ENCODE results near the gene CAPN15. TPM values are rescaled to one million over a fixed set of nuclear protein-coding genes. Genes with fewer than 3 reads are reported as not detected.

CAPN15 gene
- total and polyA plus RNA-seq, 9 of the 15 experiments (the other 6 are each of a cell fraction or from before 2014, with no cell fraction given), result 0.62 to 111 (median 14.2) TPM

DNA sequence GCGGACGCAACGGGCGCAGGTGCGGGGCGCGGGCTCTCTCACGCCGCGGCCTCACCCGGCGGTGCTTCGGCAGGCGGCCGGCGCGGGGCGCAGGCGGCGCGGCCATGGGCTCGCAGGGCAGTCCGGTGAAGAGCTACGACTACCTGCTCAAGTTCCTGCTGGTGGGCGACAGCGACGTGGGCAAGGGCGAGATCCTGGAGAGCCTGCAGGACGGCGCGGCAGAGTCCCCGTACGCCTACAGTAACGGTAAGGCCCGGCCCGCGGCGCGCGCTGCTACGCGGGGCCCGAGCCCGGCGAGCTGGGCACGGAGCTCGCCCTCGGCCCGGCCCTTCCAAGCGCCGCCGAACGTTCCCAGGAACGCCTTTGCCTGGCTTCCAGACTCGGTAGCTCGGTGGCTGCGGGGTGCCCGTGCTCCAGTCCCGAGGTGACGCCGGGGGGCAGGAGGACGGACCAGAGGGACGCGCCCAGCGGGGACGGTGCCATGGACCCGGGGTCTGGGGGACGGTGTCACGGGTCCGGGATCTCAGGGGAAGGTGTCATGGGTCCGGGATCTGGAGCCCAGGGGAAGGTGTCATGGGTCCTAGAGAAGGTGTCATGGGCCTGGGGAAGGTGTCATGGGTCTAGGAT, 62.8 kb downstream of the CAPN15 start (continued):
- TF ChIP-seq, protein P1, sequence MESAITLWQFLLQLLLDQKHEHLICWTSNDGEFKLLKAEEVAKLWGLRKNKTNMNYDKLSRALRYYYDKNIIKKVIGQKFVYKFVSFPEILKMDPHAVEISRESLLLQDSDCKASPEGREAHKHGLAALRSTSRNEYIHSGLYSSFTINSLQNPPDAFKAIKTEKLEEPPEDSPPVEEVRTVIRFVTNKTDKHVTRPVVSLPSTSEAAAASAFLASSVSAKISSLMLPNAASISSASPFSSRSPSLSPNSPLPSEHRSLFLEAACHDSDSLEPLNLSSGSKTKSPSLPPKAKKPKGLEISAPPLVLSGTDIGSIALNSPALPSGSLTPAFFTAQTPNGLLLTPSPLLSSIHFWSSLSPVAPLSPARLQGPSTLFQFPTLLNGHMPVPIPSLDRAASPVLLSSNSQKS (CRISPR knock-in tag; IDR thresholded peaks at IDR 0.05), result no peak
- peak; percentile 79; the same call in 1 of the 2 replicates for TF ChIP-seq ERF (CRISPR knock-in tag; IDR thresholded peaks at IDR 0.05)
- no peak for TF ChIP-seq RFX1 (IDR thresholded peaks at IDR 0.05)
- TF ChIP-seq, protein P2, sequence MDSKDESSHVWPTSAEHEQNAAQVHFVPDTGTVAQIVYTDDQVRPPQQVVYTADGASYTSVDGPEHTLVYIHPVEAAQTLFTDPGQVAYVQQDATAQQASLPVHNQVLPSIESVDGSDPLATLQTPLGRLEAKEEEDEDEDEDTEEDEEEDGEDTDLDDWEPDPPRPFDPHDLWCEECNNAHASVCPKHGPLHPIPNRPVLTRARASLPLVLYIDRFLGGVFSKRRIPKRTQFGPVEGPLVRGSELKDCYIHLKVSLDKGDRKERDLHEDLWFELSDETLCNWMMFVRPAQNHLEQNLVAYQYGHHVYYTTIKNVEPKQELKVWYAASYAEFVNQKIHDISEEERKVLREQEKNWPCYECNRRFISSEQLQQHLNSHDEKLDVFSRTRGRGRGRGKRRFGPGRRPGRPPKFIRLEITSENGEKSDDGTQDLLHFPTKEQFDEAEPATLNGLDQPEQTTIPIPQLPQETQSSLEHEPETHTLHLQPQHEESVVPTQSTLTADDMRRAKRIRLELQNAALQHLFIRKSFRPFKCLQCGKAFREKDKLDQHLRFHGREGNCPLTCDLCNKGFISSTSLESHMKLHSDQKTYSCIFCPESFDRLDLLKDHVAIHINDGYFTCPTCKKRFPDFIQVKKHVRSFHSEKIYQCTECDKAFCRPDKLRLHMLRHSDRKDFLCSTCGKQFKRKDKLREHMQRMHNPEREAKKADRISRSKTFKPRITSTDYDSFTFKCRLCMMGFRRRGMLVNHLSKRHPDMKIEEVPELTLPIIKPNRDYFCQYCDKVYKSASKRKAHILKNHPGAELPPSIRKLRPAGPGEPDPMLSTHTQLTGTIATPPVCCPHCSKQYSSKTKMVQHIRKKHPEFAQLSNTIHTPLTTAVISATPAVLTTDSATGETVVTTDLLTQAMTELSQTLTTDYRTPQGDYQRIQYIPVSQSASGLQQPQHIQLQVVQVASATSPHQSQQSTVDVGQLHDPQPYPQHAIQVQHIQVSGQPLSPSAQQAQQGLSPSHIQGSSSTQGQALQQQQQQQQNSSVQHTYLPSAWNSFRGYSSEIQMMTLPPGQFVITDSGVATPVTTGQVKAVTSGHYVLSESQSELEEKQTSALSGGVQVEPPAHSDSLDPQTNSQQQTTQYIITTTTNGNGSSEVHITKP (IDR thresholded peaks at IDR 0.05; ENCODE audit: partially characterized antibody), result no peak
- TF ChIP-seq BRF1 (IDR thresholded peaks at IDR 0.05; ENCODE audit: borderline replicate concordance, extremely low read depth, insufficient read length), result no peak
- TF ChIP-seq PRMT5 (CRISPR knock-in tag; IDR thresholded peaks at IDR 0.05), result no peak
- TF ChIP-seq EGR1 (conservative IDR thresholded peaks at IDR 0.05), result no peak
- peak; percentile 37; the same call in 1 of the 2 replicates for TF ChIP-seq FOXP1 (CRISPR knock-in tag; IDR thresholded peaks at IDR 0.05)
- TF ChIP-seq RBBP5 (IDR thresholded peaks at IDR 0.05; ENCODE audit: borderline replicate concordance, insufficient read depth, low read length, poor library complexity, severe bottlenecking), result peak; percentile 61
- TF ChIP-seq, protein P3, sequence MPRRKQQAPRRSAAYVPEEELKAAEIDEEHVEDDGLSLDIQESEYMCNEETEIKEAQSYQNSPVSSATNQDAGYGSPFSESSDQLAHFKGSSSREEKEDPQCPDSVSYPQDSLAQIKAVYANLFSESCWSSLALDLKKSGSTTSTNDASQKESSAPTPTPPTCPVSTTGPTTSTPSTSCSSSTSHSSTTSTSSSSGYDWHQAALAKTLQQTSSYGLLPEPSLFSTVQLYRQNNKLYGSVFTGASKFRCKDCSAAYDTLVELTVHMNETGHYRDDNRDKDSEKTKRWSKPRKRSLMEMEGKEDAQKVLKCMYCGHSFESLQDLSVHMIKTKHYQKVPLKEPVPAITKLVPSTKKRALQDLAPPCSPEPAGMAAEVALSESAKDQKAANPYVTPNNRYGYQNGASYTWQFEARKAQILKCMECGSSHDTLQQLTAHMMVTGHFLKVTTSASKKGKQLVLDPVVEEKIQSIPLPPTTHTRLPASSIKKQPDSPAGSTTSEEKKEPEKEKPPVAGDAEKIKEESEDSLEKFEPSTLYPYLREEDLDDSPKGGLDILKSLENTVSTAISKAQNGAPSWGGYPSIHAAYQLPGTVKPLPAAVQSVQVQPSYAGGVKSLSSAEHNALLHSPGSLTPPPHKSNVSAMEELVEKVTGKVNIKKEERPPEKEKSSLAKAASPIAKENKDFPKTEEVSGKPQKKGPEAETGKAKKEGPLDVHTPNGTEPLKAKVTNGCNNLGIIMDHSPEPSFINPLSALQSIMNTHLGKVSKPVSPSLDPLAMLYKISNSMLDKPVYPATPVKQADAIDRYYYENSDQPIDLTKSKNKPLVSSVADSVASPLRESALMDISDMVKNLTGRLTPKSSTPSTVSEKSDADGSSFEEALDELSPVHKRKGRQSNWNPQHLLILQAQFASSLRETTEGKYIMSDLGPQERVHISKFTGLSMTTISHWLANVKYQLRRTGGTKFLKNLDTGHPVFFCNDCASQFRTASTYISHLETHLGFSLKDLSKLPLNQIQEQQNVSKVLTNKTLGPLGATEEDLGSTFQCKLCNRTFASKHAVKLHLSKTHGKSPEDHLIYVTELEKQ (CRISPR knock-in tag; IDR thresholded peaks at IDR 0.05), result no peak
- peak; percentile 30; the same call in 1 of the 2 replicates for TF ChIP-seq SIN3B (IDR thresholded peaks at IDR 0.05; ENCODE audit: low read depth)
- no peak for TF ChIP-seq TRIM28 (IDR thresholded peaks at IDR 0.05)

All from K562 (cell line).